GM23338 (cell line): ENCODE data around the gene OOSP4A.

Experiments
- CREB1 ChIP-seq: fragments of 250-450 bp; sonication (Bioruptor Pico); IDR thresholded peaks from 2 replicates; pipeline ENCODE4 v1.5.0; 2020; ENCODE audit warnings: low read depth, mild to moderate bottlenecking, moderate library complexity
- EZH2 ChIP-seq: fragments of 200-600 bp; sonication (generic); IDR thresholded peaks from one replicate; pipeline ENCODE4 v1.8.0; 2017; ENCODE audit warnings: antibody characterized with exemption, mild to moderate bottlenecking, low read depth; ENCODE audit not compliant: unreplicated experiment
- EZH2phosphoT487 ChIP-seq: fragments of 200-600 bp; sonication (generic); IDR thresholded peaks from one replicate; pipeline ENCODE4 v1.8.1; 2018; ENCODE audit warnings: antibody characterized with exemption; ENCODE audit not compliant: unreplicated experiment
- JUNB ChIP-seq: IDR thresholded peaks from one replicate; pipeline ENCODE4 v1.6.1; 2016; ENCODE audit warnings: antibody characterized with exemption; ENCODE audit not compliant: unreplicated experiment
- POLR2AphosphoS5 ChIP-seq: IDR thresholded peaks from 2 replicates; pipeline ENCODE4 v1.6.1; 2016; ENCODE audit warnings: antibody characterized with exemption, low read depth
- STAT1 ChIP-seq: IDR thresholded peaks from one replicate; pipeline ENCODE4 v1.6.1; 2016; ENCODE audit warnings: antibody characterized with exemption; ENCODE audit not compliant: unreplicated experiment
- ZNF114 ChIP-seq: fragments of 250-450 bp; sonication (Bioruptor Pico); IDR thresholded peaks from 2 replicates; pipeline ENCODE4 v1.5.0; 2020; ENCODE audit warnings: mild to moderate bottlenecking, moderate library complexity
- ZNF331 ChIP-seq: fragments of 250-450 bp; sonication (Bioruptor Pico); IDR thresholded peaks from 2 replicates; pipeline ENCODE4 v1.5.0; 2020; ENCODE audit warnings: low read depth, mild to moderate bottlenecking, moderate library complexity
- TF ChIP-seq, protein P1 (sequence below): IDR thresholded peaks from 2 replicates; pipeline ENCODE4 v1.6.1; 2016; ENCODE audit warnings: antibody characterized with exemption
- TF ChIP-seq, protein P2 (sequence below), 2 experiments: fragments of 200-600 bp in 1 of 2; sonication (generic) in 1 of 2; conservative IDR thresholded peaks; 2 replicates each; pipeline versions ENCODE4 v1.5.1 to v1.6.1; 2016 to 2017; ENCODE audit warnings: antibody characterized with exemption in 2 of 2, low read depth in 2 of 2, mild to moderate bottlenecking in 2 of 2, moderate library complexity in 1 of 2
- TF ChIP-seq, protein P3 (sequence below): IDR thresholded peaks from one replicate; pipeline ENCODE4 v1.6.1; 2018; ENCODE audit warnings: antibody characterized with exemption; ENCODE audit not compliant: unreplicated experiment

DNA sequence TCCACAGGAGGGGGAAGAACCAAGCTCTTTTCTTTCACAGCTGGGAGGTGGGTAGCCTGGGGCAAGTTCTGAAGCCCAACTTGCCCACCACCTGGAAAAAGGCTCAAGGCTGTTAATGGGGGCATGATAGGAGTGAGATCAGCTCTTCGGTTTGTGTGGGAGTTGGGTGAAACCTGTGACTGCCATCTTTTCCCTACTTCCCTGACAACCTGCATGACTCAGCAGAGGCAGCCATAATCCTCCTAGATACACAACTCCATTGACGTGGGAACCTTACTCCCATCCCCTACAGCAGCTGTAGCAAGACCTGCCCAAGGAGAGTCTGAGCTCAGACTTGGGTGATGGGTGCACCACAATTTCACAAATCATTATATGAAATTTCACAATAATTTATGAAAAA lies 39.9 kb downstream of the OOSP4A start:
- TF ChIP-seq, protein P1, sequence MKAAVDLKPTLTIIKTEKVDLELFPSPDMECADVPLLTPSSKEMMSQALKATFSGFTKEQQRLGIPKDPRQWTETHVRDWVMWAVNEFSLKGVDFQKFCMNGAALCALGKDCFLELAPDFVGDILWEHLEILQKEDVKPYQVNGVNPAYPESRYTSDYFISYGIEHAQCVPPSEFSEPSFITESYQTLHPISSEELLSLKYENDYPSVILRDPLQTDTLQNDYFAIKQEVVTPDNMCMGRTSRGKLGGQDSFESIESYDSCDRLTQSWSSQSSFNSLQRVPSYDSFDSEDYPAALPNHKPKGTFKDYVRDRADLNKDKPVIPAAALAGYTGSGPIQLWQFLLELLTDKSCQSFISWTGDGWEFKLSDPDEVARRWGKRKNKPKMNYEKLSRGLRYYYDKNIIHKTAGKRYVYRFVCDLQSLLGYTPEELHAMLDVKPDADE, result no peak
- TF ChIP-seq CREB1 (no peak), EZH2 (no peak), STAT1 (no peak), POLR2AphosphoS5 (no peak), EZH2phosphoT487 (no peak), ZNF331 (CRISPR knock-in tag) (no peak), ZNF114 (no peak), JUNB (no peak)
- TF ChIP-seq, protein P2, sequence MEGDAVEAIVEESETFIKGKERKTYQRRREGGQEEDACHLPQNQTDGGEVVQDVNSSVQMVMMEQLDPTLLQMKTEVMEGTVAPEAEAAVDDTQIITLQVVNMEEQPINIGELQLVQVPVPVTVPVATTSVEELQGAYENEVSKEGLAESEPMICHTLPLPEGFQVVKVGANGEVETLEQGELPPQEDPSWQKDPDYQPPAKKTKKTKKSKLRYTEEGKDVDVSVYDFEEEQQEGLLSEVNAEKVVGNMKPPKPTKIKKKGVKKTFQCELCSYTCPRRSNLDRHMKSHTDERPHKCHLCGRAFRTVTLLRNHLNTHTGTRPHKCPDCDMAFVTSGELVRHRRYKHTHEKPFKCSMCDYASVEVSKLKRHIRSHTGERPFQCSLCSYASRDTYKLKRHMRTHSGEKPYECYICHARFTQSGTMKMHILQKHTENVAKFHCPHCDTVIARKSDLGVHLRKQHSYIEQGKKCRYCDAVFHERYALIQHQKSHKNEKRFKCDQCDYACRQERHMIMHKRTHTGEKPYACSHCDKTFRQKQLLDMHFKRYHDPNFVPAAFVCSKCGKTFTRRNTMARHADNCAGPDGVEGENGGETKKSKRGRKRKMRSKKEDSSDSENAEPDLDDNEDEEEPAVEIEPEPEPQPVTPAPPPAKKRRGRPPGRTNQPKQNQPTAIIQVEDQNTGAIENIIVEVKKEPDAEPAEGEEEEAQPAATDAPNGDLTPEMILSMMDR (conservative IDR thresholded peaks at IDR 0.05; ENCODE audit: low read depth in 2 of 2), result no peak
- TF ChIP-seq, protein P3, sequence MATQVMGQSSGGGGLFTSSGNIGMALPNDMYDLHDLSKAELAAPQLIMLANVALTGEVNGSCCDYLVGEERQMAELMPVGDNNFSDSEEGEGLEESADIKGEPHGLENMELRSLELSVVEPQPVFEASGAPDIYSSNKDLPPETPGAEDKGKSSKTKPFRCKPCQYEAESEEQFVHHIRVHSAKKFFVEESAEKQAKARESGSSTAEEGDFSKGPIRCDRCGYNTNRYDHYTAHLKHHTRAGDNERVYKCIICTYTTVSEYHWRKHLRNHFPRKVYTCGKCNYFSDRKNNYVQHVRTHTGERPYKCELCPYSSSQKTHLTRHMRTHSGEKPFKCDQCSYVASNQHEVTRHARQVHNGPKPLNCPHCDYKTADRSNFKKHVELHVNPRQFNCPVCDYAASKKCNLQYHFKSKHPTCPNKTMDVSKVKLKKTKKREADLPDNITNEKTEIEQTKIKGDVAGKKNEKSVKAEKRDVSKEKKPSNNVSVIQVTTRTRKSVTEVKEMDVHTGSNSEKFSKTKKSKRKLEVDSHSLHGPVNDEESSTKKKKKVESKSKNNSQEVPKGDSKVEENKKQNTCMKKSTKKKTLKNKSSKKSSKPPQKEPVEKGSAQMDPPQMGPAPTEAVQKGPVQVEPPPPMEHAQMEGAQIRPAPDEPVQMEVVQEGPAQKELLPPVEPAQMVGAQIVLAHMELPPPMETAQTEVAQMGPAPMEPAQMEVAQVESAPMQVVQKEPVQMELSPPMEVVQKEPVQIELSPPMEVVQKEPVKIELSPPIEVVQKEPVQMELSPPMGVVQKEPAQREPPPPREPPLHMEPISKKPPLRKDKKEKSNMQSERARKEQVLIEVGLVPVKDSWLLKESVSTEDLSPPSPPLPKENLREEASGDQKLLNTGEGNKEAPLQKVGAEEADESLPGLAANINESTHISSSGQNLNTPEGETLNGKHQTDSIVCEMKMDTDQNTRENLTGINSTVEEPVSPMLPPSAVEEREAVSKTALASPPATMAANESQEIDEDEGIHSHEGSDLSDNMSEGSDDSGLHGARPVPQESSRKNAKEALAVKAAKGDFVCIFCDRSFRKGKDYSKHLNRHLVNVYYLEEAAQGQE, result no peak
